Stomach (tissue), 9 donors: ENCODE results near the gene MFNG. TPM values are rescaled to one million over a fixed set of nuclear protein-coding genes. Genes with fewer than 3 reads are reported as not detected.

Experiments used
- DNase-seq, 2 donors: peaks; one replicate each; pipeline versions ENCODE4 v3.0.0 to v3.0.0-alpha.2; 2013 to 2019
- H3K27ac ChIP-seq, 5 donors: fragments of 200-600 bp in 4 of 5; sonication (generic) in 4 of 5; one replicate each; pipeline ENCODE4 v1.5.1; 2013 to 2019; ENCODE audit warnings: mild to moderate bottlenecking in 1 of 5, moderate library complexity in 1 of 5
- H3K27me3 ChIP-seq, 3 donors: fragments of 200-600 bp; sonication (generic); one replicate each; pipeline ENCODE4 v1.5.1; 2017 to 2019; ENCODE audit warnings: mixed run types in 1 of 3
- H3K36me3 ChIP-seq, 4 donors: fragments of 200-600 bp; sonication (generic); 1 replicate in 3 of 4; 2 replicates in 1 of 4; pipeline ENCODE4 v1.5.1; 2016 to 2019
- H3K4me1 ChIP-seq, 4 donors: fragments of 200-600 bp; sonication (generic); one replicate each; pipeline ENCODE4 v1.5.1; 2016 to 2019
- H3K4me3 ChIP-seq, 4 donors: fragments of 200-600 bp; sonication (generic) in 3 of 4; one replicate each; pipeline ENCODE4 v1.5.1; 2016 to 2019; ENCODE audit warnings: mild to moderate bottlenecking in 1 of 4
- H3K9me3 ChIP-seq, 4 donors: fragments of 200-600 bp; sonication (generic); one replicate each; pipeline ENCODE4 v1.5.1; 2016 to 2019
- CTCF ChIP-seq, 7 experiments: fragments of 450-650 bp in 4 of 7; fragments of 200-600 bp in 3 of 7; sonication (generic) in 3 of 7; IDR thresholded peaks; one replicate each; pipeline ENCODE4 v1.5.1; 2016 to 2019; ENCODE audit warnings: antibody characterized with exemption in 7 of 7, control low read depth in 2 of 7, mild to moderate bottlenecking in 1 of 7
- EP300 ChIP-seq: sonication (generic); formaldehyde crosslinking; IDR thresholded peaks from one replicate; pipeline ENCODE4 v1.6.1; 2017; ENCODE audit warnings: antibody characterized with exemption
- POLR2A ChIP-seq, 4 donors: fragments of 450-650 bp; IDR thresholded peaks; one replicate each; pipeline ENCODE4 v1.6.1; 2016; ENCODE audit warnings: antibody characterized with exemption in 4 of 4, control low read depth in 2 of 4, mild to moderate bottlenecking in 1 of 4, moderate library complexity in 1 of 4
- POLR2AphosphoS5 ChIP-seq, 3 donors: sonication (generic); formaldehyde crosslinking; IDR thresholded peaks; one replicate each; pipeline ENCODE4 v1.6.1; 2016; ENCODE audit warnings: antibody characterized with exemption in 3 of 3
- WGBS, 5 donors: extraction: QIAGEN DNeasy Blood & Tissue Kit in 3 of 5; methylation state at CpG; one replicate each; pipeline versions ENCODE4 v1.1.5 to v1.1.7; 2013 to 2018; 5-methylcytosine and 5-hydroxymethylcytosine counted together
- intact Hi-C: fragments of 100-400 bp; cut with DNase I; formaldehyde crosslinking; loops from one replicate; pipeline ENCODE4 v1.15.1; 2023; ENCODE audit warnings: low total_unique reads
- polyA plus RNA-seq, 3 donors: library from polyadenylated mRNA; stranded (reverse); fragments of 200-250 nt; gene quantifications; one replicate each; pipeline ENCODE4 v1.2.3, GENCODE V29; 2013
- total RNA-seq, 5 donors: library from RNA; depleted of rRNA; stranded (reverse); fragments of >200 nt; gene quantifications; one replicate each; pipeline versions ENCODE4 v1.1.0 to v1.2.3, GENCODE V29; 2014 to 2016
- donor health status: healthy with polysubstance abuse.
- donor health status: Bipolar disorder and iron deficiency.
- donor health status: healthy.

MFNG gene
- total and polyA plus RNA-seq, 8 donors = 1.7 to 86.4 (median 8.5) TPM

- WGBS, 5 donors = 12 to 18% (median 14%) methylated on average over 40 to 43 of the region's 43 CpGs
- H3K9me3 ChIP-seq = no peaks in the 10 kb centered on the region
- peak in 1 of 2 donors; percentile 62 for DNase-seq
- peaks cover 19 to 100% (median 63%) of the 10 kb centered on the region in 3 donors for H3K27me3 ChIP-seq
- no peak overlapping the region for H3K27ac ChIP-seq
- intact Hi-C loops = no loop called here
- peak overlapping the region in 1 of 4 donors; percentile 6 for H3K4me3 ChIP-seq
- no peaks in the 10 kb centered on the region for H3K36me3 ChIP-seq
- H3K4me1 ChIP-seq = peaks cover 12 to 28% (median 23%) of the 10 kb centered on the region in 4 donors
- TF ChIP-seq CTCF (IDR thresholded peaks at IDR 0.05) (no peak), POLR2A (IDR thresholded peaks at IDR 0.05) (no peak), EP300 (no peak), POLR2AphosphoS5 (IDR thresholded peaks at IDR 0.05) (no peak)
Measured at GRCh38 chr22:37425800-37426705, 60.1 kb downstream of the MFNG start.

- H3K36me3 ChIP-seq = no peaks in the 10 kb centered on the region
- TF ChIP-seq CTCF (IDR thresholded peaks at IDR 0.05) = no peak
- TF ChIP-seq EP300 = no peak
- TF ChIP-seq POLR2AphosphoS5 (IDR thresholded peaks at IDR 0.05) = no peak
- no peak for TF ChIP-seq POLR2A (IDR thresholded peaks at IDR 0.05)
- H3K4me3 ChIP-seq = no peak overlapping the region
- no peak overlapping the region for H3K27ac ChIP-seq
- peaks cover 16 to 35% (median 28%) of the 10 kb centered on the region in 4 donors for H3K4me1 ChIP-seq
- WGBS, 5 donors = 72 to 82% (median 79%) methylated on average over 11 of the region's 11 CpGs
- intact Hi-C loops = no loop called here
- H3K27me3 ChIP-seq = peaks cover 19 to 100% (median 68%) of the 10 kb centered on the region in 3 donors
- DNase-seq = no peak
- no peaks in the 10 kb centered on the region for H3K9me3 ChIP-seq
Measured at GRCh38 chr22:37425369-37425768, 60.8 kb downstream of the MFNG start.

- no peak for DNase-seq
- Histone ChIP-seq H3K4me3 (no peak overlapping the region), H3K4me1 (peaks cover 25 to 51% (median 47%) of the 10 kb centered on the region in 4 donors), H3K27ac (no peak overlapping the region), H3K36me3 (no peaks in the 10 kb centered on the region), H3K27me3 (peaks cover 19 to 100% (median 68%) of the 10 kb centered on the region in 3 donors), H3K9me3 (no peaks in the 10 kb centered on the region)
- 83 to 91% (median 86%) methylated on average over 6 to 8 of the region's 8 CpGs for WGBS, 5 donors
- TF ChIP-seq CTCF (IDR thresholded peaks at IDR 0.05) (no peak), POLR2AphosphoS5 (IDR thresholded peaks at IDR 0.05) (no peak), POLR2A (IDR thresholded peaks at IDR 0.05) (no peak), EP300 (no peak)
- intact Hi-C loops = no loop called here
Measured at GRCh38 chr22:37423283-37423682, 62.9 kb downstream of the MFNG start.

GRCh38 chr22:37421468-37421877 is 64.7 kb downstream of the MFNG start:
- intact Hi-C loops = no loop called here
- TF ChIP-seq CTCF (IDR thresholded peaks at IDR 0.05) (no peak), EP300 (no peak), POLR2AphosphoS5 (IDR thresholded peaks at IDR 0.05) (no peak), POLR2A (IDR thresholded peaks at IDR 0.05) (no peak)
- Histone ChIP-seq H3K36me3 (no peaks in the 10 kb centered on the region), H3K4me1 (peaks cover 13 to 33% (median 31%) of the 10 kb centered on the region in 4 donors), H3K27me3 (peaks cover 12 to 100% (median 60%) of the 10 kb centered on the region in 3 donors), H3K4me3 (no peak overlapping the region), H3K9me3 (no peaks in the 10 kb centered on the region), H3K27ac (no peak overlapping the region)
- DNase-seq = no peak
- 73 to 80% (median 75%) methylated on average over 8 to 9 of the region's 9 CpGs for WGBS, 5 donors
